GM18526 (cell line): Measurements from ENCODE around the gene DCAF12.

ENCODE experiments used
- POLR2A ChIP-seq: IDR thresholded peaks from 3 replicates; pipeline ENCODE4 v1.6.1; 2011; ENCODE audit not compliant: insufficient read length; ENCODE audit errors: extremely low read depth

The DCAF12 gene

DNA sequence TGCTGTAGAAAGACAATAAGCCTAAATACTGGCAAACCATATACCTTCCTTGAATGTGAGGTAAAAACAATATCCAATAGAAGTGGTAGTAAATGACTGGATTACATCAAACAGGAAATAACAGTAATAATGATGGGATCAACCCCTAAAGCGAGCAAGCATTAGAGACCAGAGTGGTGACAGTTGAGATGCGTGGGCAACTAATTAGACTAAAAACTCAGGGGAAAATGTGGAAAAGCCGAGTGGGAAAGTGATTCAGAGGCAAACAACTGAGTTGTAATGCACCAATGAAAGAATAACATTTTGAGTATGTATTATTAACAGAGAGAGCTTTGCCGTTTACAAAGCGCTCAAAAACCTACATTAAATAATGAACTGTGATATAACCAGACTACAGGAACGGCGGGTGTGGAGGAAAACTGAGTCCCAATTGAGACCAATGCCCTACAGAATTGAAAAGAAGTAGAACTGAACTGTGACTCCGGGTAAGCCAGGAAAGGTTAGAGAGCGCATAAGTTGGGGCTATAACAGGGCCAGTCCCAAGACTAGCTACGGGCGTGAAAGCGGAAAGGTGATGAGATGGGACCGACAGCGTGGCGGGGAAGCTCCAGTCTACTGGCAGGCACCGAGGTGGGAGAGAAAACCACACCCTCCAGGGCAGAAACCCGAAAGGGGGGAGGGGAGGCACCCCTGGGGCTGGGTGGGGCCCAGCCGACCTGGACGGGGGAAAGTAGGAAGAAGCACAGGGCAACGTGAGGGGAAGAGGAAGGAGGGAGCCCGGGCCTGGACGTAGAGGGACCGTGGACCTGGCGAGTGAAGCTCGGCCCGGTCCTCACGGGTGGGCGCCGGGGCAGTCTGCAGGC, 78.4 kb downstream of the DCAF12 start:
- TF ChIP-seq POLR2A = no peak

DNA sequence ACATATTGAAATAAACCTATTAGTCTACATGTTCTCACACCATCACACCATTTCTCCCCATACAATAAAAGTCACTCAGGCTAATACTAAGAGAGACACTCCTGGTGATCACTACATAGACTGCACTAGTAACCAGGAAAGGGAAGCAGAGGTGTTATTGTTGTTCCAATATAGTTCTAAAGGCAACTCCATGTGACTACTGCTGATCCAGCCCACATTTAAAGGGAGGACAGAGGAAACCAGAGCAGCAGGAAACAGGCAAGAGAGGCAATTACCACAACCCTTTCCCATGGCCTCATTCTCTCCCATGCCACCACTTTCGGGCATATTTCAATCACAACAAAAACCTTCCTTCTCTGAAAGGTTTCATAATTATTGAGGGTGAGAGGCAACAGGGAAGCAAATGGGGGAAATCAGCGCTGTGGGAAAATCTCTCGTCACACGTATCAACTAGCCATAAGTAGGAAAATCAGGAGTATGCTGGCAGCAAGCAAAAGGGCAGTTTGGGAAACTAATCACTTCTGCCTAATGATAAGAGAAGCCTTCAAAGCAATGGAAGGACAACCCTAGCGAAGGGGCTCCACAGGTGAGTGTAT, 79.6 kb downstream of the DCAF12 start:
- TF ChIP-seq POLR2A = no peak

DNA sequence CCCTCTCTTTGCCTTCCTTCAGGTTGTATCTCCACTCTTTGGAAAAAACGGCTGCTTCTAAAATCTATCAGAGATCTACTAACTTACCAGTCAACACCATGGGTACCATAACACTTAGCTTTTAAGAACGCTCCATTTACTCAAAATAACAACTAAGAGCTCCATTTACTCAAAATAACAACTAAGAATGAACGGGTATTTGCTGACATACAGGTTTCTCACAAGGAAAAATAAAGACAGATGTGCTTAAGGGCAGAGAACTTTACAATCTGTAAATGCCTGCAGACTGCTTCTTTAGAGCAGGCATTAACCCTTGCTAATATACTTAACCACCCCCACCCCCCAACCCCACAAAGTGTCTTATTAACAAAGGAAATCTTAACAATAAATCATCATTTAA, 80.6 kb downstream of the DCAF12 start:
- TF ChIP-seq POLR2A = no peak

DNA sequence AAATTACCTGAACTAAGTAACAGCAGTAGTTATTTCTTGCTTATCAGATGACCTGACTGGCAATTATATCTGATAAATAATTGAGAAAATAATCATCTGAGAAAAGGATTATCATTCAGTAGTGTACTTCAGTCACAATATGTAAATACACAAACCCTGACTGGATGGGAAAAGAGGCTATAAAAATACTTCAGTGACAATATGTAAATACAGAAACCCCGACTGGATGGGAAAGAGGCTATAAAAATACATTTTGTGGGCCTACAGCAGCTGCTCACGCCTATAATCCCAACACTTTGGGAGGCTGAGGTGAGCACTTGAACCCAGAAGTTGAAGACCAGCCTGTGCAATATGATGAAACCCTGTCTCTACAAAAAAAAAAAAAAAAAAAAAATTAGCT, 88.9 kb downstream of the DCAF12 start:
- no peak for TF ChIP-seq POLR2A

DNA sequence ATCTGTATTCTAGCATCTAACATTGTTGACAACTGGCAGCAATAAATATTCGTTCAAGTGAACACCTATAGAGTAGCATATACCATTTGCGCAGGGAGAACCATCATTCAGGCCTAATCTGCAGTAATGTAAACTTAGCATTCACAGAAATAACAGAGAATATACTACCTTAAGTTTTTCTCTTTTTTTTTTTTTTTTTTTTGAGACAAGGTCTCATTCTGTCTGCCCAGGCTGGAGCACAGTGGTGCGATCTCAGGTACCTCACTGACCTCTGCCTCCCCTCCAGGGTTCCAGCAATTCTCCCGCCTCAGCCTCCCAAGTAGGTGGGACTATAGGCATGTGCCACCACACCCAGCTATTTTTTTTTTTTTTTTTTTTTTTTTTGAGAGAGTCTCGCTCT, 89.9 kb downstream of the DCAF12 start:
- no peak for TF ChIP-seq POLR2A
